Measurements from ENCODE around the gene SFMBT2. TPM values are rescaled to one million over a fixed set of nuclear protein-coding genes. Genes with fewer than 3 reads are reported as not detected.

SFMBT2 gene
- total RNA-seq, 1 donor from 2014 or later, result 0.20 TPM

DNA sequence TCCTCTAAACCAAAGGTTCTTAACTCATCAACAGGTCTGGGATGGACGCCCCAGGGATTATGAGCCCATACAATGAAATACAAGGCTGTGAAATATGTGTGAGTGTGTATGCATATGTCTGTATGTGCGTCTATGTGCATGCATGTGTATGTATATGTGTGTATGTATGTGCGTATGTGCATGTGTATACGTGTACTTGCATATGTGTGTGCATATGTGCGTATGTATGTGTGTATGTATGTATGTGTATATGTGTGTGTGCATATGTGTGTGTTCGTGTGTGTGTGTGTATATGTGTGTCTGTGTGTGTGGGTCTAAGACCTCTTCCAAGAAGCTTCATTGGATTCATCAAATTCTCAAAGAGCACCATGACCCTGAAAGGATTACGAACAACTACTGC lies 112.3 kb downstream of the SFMBT2 start:
- DNase-seq (ENCODE audit: low read depth, low spot score), result no peak

GRCh38 chr10:7297094-7297493 lies 113.7 kb downstream of the SFMBT2 start:
- no peak for DNase-seq (ENCODE audit: low read depth, low spot score)

DNA sequence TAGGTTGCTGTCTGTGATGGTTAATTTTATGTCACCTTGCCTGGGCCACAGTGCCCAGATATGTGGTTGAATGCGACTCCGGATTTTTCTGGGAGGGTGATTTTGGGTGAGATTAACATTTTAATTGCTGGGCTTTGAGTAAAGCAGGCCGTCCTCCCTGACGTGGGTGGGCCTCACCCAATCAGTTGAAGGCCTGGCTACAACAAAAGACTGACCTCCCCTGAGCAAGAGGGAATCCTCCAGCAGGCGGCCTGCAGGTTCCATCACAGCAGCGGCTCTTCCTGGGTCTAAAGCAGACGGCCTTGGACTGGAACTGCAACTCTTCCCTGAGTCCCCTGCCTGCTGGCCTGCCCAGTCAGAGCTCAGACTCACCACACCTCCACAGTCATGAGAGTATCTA lies 114.2 kb downstream of the SFMBT2 start:
- no peak for DNase-seq (ENCODE audit: low read depth, low spot score)

DNA sequence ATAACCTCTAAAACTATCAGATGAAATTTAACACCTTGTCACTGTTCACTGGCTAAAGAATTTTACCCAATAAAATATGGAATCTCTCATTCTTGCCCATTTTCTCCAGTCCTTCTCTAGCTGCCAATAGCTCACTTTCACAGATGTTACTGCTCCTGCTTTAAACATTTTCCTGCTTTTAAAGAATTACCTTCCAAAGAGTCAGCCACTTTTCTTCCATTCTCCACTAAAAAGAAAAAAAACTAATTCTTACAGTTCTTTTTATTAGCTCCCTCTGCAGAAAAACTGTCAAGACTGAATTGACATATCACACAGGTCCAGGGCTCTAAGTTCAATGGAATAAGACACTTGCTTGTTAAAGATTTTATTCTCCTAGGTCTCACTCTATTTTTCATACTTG lies 114.8 kb downstream of the SFMBT2 start:
- DNase-seq (ENCODE audit: low read depth, low spot score), result no peak

DNA sequence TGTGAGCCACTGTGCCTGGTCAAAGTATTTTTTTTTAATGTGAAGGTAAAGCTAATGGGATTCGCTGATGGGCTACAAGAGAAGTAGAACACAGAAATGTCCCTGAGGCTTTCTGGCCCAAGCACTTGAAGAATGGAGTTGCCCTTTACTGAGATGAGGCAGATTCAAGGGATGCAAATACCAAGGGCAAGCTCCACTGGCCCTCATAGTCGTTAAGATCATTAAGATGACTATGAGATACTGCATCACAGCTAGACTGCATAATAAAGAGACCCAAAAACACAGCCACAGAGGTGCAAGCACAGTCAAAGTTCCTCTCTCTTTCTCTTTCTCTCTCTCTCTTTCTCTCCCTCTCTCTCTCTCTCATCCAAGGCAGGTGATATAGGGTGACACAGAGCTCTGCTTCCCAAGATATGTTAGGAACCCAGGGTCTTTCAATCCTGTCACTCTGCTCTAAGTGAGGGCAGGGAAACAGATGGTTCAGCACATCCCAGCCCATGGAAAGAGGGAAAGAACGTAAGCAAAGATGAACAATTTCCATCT lies 117.4 kb downstream of the SFMBT2 start:
- DNase-seq (ENCODE audit: low read depth, low spot score), result no peak

DNA sequence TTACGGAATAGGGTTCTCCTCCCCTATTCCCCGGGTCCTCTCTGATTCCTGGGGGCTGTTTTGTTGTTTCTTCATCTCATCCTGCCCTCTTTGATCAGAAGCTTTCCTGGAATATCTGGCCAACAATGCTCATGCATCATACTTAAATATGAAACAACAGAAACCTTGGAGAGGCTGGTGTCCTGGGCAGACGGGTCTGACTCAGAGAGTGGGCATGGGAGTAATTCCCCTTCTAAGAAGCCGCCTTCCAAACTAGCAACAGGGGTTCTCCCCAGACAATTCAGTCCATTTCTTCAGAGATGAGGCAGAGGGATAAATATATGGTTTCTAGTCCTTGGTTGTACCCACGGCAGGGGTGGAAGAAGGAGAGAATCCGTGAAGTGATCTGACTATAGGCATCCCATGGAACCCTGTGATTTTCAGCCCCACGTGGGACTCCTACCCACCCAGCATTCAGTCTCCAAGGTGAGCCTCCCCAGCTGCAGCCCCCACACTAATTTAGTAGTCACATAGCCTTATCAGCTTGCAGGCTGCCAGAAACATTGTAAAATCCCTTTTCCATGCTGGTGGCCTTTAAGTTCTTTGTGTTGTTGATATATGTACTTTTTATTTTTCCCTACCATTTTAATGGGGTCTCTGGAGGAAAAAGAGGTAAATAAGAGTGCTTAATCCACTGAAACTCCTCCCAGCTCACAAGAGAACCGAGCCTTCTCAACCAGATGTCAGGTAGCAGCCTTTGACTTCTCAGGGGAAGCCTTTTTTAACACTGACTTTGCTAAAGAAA lies 119.2 kb downstream of the SFMBT2 start:
- DNase-seq (ENCODE audit: low read depth, low spot score), result no peak

DNA sequence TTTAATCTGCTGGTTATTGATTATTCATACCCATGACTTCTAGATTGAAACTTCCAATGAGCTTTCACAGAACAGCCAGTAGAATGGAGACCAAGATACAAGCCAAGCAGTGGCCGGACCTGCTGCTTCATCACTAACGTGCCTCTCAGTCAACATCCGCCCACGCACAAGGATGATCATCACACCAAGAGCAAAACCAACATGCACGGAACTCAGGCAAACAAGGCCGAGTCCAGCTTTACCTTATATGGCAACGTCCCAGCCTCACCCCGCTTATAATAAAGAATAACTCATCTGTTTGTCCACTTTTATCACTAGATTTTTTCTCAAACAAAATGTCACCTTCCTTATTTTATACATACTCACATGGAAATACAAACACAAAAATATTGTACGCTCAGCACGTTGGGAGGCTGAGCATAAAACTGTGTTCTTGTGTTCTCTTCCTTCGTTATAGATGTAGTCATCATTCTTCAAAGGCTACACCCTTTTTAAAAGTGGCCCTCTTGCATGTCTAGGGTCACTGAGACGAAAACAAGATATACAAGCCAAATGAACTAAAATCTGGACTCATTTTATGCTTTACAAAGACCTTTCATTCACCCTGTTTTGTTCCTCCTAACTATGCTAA lies 122.7 kb downstream of the SFMBT2 start:
- DNase-seq (ENCODE audit: low read depth, low spot score), result no peak

DNA sequence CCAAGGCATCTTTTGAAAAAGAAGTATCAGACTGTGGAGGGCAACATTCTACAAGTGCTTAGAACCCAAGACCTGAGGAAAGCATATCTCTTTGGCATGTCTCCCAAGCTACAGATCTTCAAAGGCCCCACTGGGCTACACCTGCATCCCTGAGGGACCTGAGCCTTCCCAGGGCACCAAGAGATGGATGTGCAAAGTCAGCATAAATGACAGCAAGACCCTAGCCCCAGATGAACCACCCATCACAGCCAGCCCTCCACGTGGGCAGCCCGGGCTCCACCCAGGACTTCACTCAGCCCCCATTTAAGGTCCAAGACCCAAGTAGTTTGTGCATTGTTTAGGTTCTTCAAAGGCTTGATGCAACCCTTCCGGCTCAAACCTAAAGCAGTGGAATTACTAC lies 123.5 kb downstream of the SFMBT2 start:
- no peak for DNase-seq (ENCODE audit: low read depth, low spot score)

DNA sequence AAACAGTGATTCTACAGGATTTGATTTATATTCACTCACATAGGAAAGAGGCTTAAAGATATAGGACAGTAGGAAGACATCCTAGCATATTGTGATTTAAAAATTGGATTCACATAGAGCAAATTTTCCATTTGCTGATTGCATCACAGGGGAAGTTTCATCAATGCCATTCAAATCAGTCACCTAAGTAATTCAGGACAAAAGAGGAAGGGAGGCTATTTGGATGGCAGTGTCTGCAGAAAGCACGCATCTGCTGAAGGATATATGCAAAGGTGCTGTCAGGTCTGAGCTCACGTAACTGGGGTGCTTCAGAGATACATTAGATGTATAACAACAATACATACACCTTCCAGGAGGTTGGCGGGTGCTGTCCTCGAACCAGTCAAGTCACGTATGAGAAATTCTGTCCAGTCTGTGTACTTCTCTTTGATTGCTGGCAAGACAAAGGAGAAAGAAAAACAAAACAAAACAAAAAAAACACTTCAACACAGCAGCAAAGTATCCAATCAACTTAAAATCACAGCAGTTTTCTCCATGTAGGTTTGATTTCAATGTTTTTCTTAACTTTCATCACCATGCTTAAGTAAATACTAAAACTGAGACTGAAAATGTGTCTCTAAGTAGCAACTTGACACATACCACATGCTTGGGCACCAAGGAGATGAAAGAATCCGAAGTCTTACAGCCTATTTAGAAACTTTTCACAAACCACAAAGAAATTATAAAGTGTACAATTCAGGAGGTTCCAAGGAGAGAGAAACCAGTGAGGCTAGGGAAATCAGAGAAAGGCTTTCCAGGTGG lies 125.1 kb downstream of the SFMBT2 start:
- no peak for DNase-seq (ENCODE audit: low read depth, low spot score)

GRCh38 chr10:7283246-7283645 lies 127.6 kb downstream of the SFMBT2 start:
- DNase-seq (ENCODE audit: low read depth, low spot score), result no peak

GRCh38 chr10:7282457-7282856 lies 128.4 kb downstream of the SFMBT2 start:
- no peak for DNase-seq (ENCODE audit: low read depth, low spot score)

DNA sequence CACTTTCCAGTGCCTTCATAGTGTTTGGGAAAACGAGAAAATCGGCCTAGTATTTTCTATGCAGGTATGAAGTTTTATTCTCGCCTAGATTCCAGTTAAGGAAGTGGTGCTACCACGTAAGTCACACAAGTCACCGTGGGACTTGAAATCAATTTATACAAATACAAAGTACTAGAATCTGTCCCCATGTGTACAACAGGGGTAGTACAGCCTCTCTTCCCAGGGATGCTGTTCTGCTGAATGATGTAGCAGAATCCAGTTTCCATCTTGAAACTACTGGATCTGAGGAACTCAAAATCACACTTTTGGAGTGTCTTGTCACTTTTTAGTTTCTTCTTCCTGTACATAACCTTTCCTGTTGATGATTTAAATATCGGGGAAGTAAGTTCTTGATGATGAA lies 129.4 kb downstream of the SFMBT2 start:
- DNase-seq (ENCODE audit: low read depth, low spot score), result no peak

DNA sequence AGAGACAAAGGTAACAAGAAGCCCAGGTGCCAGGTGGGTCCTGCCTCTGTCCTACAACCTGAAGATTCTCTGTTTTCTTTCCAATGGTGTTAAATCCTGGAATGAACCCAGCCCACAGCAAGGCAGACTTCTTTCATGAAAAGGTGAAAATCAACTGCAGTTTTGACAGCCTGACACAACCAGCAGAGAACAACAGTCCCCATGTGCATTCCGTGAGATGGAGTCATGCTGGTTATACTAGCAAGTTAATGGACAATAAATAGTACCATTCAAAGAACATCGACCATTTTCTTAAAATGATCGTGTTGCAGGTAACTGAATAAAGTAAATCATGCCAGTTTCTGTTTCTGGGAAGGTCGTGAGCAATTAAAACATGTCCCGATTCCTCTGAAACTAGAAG lies 131.5 kb downstream of the SFMBT2 start:
- no peak for DNase-seq (ENCODE audit: low read depth, low spot score)

- DNase-seq (ENCODE audit: low read depth, low spot score), result no peak
Observed at GRCh38 chr10:7277867-7278266, 133.0 kb downstream of the SFMBT2 start.

- no peak for DNase-seq (ENCODE audit: low read depth, low spot score)
Observed at GRCh38 chr10:7277432-7277831, 133.4 kb downstream of the SFMBT2 start.

DNA sequence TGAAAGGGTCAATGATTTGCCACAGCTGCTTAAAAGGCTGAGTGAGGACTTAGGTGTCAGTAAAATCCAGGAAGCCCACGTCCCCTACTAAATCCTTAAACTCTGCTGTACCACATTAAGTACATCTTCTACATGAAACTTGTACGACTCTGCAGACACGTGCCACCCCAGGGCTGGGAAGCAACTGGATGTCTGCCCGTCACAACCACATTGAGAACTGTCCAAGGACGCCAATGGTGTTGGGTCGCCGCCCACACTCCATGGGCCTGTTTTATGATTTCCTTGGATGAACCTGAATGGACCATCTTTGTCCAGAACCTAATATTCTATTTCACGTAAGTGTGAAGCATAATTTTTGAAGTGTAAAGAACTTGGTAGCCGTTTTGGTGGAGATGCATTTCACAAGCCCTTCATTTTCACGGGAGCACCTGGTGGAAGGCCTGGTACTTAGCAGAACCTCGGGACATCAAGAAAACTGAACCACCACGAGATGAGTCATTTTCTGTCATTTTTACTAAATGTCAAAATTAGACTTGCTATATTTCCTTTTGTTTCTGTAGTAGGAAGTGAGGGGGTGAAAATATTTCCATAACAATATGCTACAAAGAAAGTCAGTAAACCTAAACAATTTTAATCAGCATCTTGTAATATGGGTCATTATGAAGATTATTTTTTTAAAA lies 134.9 kb downstream of the SFMBT2 start:
- no peak for DNase-seq (ENCODE audit: low read depth, low spot score)

GRCh38 chr10:7274293-7274692 lies 136.5 kb downstream of the SFMBT2 start:
- DNase-seq (ENCODE audit: low read depth, low spot score), result no peak

GRCh38 chr10:7272008-7272407 lies 138.8 kb downstream of the SFMBT2 start:
- no peak for DNase-seq (ENCODE audit: low read depth, low spot score)

DNA sequence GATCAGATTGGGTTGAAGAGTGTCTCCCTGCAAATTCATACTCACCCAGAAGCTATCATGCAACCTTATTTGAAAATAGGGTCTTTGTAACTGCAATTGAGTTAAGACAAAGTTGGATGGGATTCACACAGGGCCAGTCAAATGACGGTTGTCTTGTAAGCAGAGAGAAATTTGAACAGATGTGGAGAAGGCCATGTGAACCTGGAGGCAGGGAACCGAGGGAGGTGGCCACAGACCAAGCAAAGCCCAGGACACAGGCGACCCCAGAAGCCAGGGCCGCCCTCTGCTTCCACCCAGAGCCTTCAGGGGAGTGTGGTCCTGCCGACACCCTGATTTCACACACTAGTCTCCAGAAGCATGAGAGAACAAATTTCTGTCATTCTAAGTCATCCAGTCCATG lies 140.8 kb downstream of the SFMBT2 start:
- no peak for DNase-seq (ENCODE audit: low read depth, low spot score)

- no peak for DNase-seq (ENCODE audit: low read depth, low spot score)
Observed at GRCh38 chr10:7267142-7267541, 143.7 kb downstream of the SFMBT2 start.

DNA sequence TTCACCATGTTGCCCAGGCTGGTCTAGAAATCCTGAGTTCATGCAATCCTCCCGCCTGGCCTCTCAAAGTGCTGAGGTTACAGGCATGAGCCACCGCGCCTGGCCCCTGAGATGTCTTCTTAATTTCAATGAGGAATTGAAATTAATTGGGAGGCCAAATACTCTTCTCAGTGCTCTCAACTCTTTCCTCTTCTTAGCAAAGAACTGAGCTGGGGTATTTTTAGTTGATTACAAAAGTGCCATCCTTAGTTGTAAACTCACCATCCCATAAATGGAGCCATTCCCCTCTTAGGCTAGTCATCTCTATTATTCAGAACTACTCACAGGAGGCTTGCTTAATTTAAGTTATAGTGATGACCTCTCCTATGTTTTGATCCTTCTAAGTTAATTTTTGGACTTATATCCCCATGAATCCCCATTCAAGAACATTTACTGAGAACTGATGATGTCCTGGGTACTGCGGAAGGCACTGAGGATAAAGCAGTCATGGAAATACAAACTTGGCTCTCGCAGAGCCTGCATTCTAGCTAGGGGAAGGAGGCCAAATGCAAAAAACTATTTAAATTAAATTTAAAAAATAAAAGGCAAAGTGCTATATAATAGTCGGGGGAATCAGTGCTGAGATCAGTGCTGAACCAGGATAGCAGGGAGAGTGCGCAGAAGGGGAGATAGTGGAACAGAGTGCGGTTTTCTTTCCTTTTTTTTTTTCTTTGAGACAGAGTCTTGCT lies 145.3 kb downstream of the SFMBT2 start:
- no peak for DNase-seq (ENCODE audit: low read depth, low spot score)
